Stimulated activated CD4-positive, alpha-beta T cell treated with anti-CD3 and anti-CD28 coated beads, Interleukin-4, amount 100 ng/mL, for 1 hour (primary cell): ENCODE results near the gene FAM120A.
"Not testable (repeated sequence)": the region's sequence is repeated elsewhere in the genome, so short reads cannot be mapped to it uniquely, and the experiment has no call there.

Experiments used
- DNase-seq: peaks from one replicate; pipeline ENCODE4 v3.0.0-alpha.2; 2020

Gene FAM120A

DNA sequence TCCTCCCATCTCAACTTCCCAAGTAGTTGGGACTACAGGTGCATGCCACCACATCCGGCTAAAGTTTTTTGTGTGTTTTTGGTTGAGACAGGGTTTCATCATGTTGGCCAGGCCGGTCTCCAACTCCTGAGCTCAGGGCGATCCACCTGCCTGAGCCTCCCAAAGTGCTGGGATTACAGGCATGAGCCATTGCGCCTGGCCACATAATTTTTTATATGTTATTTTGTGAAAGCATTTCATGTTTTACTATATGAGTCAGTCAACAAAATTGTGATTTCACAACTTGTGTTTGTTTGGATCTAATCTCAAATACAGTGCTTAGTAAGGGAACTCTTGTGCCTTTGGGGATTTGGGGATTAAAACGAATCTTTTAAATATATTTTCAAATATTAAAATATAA is 21.9 kb downstream of the FAM120A start:
- no peak for DNase-seq

DNA sequence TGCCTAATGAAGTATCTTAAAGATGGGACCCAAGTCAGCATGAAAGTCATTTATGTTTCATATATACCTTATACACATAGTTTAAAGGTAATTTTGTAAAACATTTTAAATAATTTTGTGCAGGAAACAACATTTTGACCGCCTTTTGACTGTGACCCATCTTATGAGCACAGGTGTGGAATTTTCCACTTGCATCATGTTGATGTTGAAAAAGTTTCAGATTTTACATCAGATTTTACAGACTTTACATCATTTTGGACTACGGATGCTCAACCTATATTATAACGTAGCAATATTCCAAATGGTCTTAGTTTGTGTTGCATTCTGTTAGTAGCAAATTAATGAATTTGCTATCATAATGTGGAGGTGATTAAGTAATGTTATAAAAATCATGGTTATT is 23.6 kb downstream of the FAM120A start:
- DNase-seq, result no peak

DNA sequence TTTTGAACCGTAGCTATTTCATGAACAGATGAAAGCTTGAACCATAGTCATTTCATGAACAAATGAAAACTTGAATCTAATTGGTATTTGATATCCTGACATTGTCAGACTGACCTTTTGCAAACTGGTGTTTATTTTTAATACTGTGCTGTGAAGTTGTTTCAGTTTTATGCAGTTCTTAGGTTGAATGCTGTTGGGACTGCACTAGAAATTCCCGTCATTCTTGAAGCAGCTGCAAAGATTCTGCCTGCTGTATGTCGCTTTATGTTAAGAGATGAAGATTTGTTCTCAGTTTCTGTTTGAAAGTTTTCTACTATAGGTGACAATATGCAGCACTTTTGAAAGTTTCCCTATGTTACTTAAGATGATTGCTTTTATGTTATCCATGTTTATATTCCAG is 24.4 kb downstream of the FAM120A start:
- DNase-seq, result no peak

DNA sequence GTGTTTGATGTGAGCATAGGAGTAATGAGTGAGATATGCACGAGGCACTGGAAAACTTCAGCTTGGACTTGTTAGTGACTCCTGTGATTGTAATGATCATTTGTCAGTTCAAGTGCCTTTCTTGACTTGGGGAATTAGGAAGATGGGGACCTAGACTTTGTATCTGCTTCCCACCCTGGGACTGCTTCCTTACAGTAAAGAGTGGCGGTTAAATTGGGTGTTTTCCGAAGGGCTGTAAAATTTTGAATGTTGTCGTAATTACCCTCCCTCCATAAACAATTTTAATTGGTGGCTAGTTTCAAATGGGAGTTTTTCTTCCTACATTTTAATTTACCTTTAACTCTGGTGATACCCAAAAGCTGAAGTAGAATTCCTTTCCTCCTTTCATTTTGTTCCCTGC is 25.4 kb downstream of the FAM120A start:
- no peak for DNase-seq

DNA sequence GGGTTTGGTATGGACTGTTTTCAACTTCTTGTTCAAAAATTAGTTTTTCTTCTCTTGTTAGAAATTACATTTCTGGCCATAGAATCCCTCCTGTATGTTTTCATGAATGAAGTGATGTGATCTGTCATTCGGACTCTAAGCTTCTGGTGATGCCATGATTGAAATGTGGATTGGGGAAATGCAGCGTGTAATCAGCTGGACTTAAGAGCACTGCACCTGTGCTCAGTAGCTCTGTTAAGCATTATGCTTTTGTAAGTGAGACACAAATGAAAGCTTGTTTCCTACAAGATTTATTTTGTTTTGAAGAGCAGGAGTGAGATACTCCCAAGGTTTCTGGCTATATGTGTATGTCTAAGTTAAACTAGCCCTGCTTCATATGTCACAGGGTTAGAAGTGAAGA is 25.9 kb downstream of the FAM120A start:
- DNase-seq, result no peak

DNA sequence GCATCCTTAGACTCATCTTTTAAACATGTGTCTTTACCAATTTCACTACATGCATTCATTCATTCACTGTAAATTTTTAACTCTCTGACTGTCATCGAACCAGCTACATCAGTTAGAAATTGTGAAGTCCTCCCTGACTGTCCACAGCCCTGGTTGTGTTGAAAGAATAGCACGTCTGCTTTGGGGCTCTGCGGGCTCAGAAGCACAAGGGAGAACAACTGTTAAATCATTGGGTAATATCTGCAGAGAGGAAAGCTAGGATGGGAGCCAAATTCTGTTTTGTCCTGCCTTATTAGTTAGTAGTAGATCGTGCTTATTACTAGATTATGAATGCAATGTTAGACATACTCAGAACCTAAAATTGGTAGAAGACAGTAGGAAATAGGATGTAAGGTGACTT is 28.2 kb downstream of the FAM120A start:
- DNase-seq, result no peak

DNA sequence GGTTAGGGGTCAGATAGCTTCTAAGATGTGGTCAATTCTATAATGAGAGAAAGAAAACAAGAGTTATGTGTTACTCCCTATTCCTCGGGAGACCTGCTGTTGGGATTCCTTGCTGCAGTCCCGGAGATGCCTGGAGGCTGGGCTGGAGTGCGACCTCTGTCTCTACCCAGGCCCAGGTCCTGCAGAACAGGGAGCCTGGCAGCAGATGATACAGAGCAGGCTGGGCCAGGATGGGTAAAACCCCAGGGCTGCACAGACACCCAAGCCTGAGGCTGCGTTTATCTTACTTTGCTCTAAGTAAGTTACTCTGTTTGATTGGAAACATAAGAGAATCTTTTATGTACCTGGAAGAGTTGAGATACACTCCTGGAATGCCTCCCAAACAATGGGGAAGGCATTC is 28.8 kb downstream of the FAM120A start:
- DNase-seq, result no peak

DNA sequence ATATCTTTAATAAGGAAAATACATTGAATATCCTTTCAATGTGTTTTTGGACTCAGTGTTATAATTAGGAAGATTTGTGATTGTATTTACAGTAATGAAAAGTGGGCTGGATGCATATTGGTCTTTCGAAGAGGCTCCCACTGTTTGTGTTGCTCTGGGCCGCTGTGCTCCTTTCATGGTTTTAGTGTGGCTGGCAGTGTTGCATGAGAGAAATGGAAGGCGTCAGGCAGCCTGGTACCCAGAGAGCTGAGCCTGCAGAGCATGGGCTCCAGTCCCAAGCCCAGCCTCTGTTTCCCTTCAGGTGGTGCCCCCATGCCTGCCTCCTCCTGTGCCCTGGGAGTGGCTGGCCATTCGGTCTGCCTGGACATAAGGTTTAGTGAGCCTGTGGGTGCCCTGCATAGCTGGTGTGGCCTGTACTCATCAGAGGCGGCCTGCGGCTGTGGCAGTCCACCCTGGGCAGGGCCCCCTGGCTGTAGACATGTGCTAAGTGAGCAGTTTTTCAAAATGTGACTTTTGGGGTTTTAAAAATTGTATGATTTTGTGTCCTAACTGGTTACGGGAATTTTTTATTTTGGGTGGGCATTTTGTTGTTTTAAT is 29.3 kb downstream of the FAM120A start:
- DNase-seq, result no peak

DNA sequence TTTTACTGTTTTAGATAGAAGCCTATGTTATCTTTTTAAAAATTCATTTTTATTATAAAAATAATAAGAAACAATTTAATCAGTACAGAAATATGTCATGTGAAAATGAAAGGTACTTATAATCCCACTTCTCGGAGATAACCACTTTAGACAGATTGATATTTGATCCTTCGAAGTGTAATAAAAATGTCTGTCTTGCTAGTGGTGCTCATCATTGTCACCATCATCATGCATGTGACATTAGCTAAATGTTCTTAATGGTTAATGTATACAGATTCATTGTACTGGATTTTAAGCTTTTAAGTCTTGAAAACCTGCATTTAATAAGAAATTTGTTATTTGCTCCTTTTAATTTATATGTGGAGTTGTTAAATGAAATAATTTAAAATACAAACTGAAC is 32.0 kb downstream of the FAM120A start:
- DNase-seq, result no peak

DNA sequence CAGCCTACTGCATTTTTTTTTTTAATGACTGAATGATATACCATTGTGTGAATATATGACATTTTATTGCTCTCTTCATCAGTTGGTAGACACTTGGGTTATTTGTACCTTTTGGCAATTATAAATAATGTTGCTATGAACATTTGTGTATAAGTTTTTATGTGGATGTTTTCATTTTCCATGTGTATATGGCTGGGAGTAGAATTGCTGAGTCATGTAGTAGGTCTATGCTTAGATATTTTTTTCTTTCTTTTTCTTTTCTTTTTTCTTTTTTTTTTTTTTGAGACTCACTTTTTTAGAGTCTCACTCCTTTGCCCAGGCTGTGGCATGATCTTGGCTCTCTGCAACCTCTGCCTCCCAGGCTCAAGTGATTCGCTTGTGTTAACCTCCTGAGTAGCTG is 34.8 kb downstream of the FAM120A start:
- DNase-seq, result no peak

DNA sequence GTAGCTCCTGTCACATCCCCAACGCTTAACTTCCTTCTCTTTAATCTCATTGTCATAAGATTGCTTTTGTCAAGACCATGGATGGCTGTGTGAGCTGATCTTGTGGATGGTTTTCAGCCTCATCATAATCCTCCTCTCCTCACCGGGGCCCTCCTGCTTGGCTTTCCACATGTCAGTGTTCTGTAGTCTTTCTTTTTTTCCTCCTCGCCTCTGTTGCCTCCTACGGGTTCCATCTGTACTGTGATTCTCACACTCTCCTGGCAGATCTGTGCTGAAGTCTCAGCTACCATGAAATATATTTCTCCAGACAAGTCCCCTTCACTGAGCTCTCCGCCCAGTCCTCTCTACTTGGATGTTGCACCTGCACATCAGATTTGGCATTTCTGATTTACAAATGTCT is 36.8 kb downstream of the FAM120A start:
- no peak for DNase-seq

DNA sequence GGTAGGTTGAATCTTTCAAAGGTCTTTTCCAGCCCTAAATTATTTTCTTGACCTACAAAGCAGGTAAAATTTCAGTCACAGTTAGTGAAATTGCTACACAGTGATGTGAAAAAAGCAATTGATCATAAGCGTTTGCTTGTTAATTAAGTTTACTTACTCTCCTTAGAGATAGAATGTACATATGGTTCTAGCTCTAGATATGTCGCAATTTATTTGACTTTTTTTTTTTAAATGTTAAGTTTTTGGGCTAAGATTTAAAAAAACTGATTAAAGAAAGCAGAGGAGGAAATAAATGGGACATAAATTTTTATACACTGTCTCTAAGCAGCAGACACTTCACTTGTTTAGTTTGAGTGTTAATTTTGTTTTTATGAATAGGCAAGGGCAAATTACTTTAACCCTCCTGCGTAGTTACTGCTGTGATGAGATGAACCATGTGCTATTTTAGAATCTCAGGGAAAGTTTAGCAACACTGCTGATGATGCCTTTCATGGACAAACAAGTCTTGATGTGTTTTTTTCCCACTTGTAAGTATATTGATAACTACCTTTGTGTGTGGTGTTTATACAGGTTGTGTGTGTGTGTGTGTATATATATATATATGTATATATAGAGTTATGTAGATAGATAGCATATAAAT is 40.2 kb downstream of the FAM120A start:
- DNase-seq, result no peak

DNA sequence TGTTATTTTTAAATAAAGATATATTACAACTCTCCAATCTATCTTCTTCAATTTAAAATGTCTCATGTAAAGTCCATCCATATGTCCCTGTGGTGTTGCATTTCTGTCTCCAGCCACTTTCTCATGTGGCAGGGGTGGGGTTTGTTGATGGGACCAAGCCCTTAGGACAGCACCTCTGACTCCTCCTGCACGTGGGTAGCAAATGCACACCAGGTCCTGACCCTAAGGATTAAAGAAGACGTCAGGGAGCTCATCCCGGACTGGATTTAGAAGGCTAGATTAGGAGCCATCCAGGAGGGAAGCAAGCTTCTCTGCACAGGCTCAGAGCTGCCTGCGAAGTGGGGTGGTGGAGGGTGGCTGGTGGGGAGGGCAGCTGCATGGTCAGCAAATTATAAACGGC is 40.8 kb downstream of the FAM120A start:
- DNase-seq, result no peak

DNA sequence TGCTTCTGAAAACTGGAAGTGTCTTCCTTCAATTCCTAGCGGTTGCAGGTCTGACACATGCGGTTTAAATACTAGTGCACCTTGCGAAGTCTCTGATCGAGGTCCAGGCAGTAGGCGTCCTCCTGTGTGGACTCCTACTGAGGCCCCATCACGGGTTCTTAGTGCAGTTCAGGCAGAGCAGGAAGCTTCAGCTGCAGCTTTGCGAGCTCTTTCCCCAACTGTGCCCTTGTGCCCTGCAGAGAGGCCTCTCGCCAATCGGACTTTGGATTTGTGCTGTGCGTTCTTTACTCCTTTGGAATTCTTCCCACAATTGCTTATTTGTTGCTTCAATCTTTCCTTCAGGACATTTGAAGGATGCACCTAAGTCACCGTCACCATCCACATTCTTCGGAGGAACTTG is 42.5 kb downstream of the FAM120A start:
- no peak for DNase-seq

DNA sequence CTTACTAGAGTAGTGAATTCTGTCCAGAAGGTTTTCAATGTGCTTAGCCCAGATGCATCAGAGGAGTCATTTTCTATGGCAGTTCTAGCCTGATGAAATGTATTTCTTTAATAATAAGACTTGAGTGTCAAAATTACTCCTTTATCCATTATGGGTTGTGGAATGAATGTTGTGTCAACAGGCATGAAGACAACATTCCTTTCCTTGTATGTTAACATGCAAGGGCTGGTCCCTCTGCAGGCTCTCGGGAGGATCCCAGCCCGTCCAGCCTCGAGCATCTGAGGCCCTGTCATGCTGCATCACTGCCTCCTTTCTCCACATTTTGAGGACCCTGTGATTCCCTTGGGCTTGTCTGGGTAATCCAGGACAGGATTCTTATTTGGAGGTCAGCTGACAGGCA is 44.8 kb downstream of the FAM120A start:
- DNase-seq, result no peak

DNA sequence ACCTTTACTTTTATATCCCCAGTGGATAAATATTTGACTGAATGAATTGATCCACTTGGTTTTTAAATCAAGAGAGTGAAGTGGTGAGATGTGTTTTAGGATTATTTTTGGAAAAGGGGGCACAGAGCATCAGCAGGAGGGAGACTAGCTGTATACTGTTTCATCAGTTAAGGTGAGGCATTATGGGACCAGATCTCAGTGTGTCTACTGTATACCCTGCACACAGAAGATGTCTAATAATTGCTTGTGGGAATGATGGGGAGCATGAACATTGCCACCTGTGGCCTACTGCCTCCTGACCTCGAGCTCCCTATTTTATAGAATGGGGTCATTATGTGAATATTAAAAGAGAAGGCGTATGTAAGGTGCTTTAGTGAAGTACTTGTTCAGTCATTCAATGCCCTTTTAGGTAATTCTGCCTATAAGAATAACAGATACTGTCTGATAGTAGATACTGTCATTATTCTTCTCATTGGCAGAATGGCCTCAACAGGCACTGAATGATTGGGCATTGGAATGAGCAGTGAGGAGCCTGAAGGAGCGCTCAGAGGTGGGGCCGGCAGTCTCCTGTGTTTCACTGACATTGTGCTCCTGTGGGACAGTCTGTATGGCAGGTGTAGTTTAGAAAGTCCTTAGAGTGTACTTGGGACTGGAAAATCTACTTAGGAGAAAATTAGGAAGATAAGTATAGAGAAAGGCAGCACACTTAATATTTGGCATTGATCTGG is 49.2 kb downstream of the FAM120A start:
- no peak for DNase-seq

DNA sequence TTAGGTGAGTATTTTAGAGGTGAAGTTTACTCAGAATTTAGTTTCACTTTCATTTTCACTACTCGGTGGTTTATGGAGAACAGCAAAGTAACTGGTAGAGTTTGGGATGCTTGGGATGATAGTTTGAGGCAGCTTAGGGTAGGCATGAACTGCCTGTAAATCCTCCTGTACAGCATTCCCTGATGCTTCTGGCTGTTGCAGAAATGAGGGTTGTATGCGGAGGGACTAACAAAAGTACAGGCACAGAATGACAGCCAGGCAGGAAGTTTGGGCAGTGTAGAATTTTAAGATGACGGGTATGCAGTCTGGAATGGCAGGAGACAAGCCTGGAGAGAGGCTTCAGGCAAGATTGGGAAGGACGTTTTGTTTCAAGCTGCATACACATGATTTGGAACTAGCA is 49.9 kb downstream of the FAM120A start:
- no peak for DNase-seq

DNA sequence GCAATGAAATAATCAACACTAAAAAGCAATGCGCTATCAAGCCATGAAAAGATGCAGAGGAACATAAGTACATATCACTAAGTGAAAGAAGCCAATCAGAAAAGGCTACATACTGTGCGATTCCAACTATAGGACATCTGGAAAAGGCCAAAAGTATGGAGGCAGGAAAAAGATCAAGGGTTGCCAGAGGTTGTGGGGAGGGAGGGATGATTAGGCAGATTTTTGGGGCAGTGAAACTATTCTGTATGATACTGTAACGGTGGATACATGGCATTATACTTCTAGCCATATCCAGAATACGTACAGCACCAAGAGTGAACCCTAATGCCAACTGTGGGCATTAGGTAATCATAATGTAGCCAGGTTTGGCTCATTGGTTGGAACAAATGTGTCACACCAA is 51.9 kb downstream of the FAM120A start:
- no peak for DNase-seq

DNA sequence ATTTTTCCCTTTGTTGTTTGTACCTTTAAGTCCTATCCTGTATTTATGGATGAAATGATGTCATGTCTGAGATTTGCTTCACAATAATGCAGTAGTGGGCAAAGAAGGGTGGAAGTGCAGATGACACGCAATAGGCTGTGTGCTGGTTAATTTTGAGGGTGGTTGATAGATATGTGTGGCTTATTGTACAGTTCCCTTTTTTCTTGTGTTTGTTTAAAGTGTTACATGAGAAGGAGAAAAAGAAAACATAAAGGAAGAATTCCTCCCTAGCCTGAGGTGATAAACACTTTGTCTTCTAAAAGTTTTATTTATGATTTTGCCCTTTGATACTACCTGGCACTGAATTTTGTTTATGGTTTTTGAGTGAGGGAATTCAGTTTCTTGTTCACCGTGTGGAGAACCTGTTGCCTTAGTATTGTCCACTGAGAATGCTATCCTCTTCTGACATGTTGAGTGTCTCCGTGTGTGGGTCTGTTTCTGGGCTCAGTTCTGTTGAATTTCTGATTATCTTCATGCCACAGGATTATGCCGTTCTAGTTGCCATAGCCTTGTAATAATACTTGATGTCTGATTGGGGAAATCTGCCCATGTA is 54.2 kb downstream of the FAM120A start:
- no peak for DNase-seq

DNA sequence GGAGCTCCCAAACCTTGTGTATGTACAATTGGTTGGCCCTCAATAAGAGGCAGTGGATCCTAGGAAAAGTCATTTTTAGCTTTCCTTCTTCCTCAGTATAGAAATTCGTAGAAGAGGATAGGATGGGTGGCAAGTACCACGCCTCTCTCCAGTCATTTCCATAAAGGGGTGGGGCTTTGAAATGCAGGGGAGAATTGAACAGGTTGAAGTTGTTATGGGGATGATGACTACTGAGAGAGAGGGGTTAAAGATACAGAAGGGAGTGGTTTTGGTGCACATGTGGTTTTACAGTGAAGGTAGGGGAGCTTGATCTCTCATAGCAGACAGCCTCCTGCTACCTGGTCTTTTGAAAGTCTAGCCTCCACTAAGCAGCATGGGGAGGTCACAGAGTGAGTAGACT is 56.3 kb downstream of the FAM120A start:
- DNase-seq, result no peak

DNA sequence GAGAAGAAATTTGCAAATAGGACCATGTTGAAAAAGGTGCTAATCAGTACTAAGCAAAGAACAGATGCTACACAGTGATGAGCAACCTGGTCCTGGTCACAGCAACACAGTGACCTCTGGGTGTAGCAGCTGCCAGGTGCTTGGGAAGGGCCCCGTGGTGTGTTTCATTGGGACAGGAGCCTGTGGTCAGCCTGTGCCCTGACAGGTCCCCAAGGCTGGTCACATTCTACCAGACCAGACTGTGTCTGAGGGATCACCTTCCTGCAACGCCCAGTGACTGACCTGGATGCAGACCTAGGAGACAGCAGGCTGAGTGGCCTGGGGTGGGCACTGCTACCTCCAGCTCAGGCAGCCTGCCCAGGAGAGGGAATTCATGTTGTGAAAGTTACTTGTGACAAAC is 56.7 kb downstream of the FAM120A start:
- no peak for DNase-seq

DNA sequence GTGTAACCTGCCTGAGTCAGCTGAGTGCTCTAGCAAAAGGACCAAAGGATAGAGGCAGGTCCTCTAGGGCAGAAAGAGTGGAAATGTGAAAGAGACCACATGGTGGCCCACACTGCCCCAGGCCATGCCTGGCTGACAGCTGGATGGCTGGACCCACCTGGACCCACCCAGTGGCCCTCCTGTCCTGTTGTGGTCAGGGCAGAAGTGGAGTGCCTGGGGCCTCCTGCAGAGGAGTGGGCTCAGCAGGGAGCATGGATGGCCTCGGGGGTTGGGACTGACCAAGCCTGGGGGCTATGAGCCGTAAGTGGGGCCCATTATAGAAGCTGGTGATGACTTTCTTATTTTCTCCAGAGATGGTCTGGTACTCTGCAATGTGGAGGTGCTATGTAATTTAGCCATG is 57.6 kb downstream of the FAM120A start:
- DNase-seq, result no peak

DNA sequence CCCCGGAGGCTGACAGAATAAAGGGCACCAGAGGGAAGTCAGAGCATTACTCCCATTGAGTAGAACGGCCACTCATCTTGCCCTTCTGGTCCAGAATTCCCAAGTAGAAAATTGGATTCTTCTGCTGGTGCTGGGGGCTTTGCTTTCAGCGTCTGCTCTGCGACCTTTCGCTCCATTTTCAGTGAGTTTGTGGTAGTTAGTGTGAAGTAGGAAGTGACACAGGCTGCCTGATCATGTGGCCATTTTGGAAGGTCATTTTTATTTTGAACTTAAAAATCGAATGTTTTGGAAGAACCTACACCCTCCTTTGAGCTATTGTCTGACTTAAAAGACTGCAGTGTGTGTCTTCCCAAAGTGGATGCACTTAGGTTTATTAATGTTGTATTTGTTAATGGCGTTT is 58.6 kb downstream of the FAM120A start:
- DNase-seq, result no peak

DNA sequence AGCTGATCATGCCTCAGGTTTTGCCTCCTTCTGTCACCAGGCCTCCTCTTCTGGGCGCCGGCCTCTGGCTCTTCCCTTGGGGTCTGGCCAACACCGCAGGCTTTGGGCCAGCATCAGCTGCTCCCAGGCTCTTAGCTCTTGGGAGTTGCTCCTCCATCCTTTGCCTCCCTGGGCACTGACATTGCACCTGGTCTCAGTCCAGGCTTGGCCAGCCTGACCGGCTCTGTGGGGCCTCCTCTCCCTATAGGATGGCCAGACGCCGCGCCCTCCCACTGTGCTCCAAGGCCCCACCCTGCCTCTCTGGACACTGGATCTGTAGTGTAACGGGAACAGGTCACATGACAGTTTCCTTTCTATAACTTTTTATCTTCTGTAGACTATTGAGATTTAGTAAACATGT is 59.7 kb downstream of the FAM120A start:
- DNase-seq, result not testable (repeated sequence)
